Type B pancreatic cell (in vitro differentiated cells): ENCODE results near the gene DCDC1. TPM values are rescaled to one million over a fixed set of nuclear protein-coding genes. Genes with fewer than 3 reads are reported as not detected.

Source experiments
- DNase-seq: peaks from one replicate; pipeline ENCODE4 v3.0.0; 2021; ENCODE audit warnings: mixed read lengths; ENCODE audit not compliant: unreplicated experiment; ENCODE audit errors: extremely low spot score
- H3K27ac Mint-ChIP-seq: 2 replicates; pipeline ENCODE4 v1.8.0; 2021; ENCODE audit warnings: mild to moderate bottlenecking, mixed read lengths
- H3K27me3 Mint-ChIP-seq: 2 replicates; pipeline ENCODE4 v1.8.0; 2021; ENCODE audit warnings: mixed read lengths
- H3K36me3 Mint-ChIP-seq: 2 replicates; pipeline ENCODE4 v1.8.0; 2021; ENCODE audit warnings: mixed read lengths
- H3K4me1 Mint-ChIP-seq: one replicate; pipeline ENCODE4 v1.8.0; 2021; ENCODE audit warnings: mixed read lengths; ENCODE audit not compliant: unreplicated experiment
- H3K4me3 Mint-ChIP-seq: 2 replicates; pipeline ENCODE4 v1.8.0; 2021; ENCODE audit warnings: mild to moderate bottlenecking, mixed read lengths
- H3K9me3 Mint-ChIP-seq: 2 replicates; pipeline ENCODE4 v1.8.0; 2021; ENCODE audit warnings: mixed read lengths
- CTCF ChIP-seq: fragments of 200-600 bp; sonication (generic); conservative IDR thresholded peaks from 2 replicates; pipeline ENCODE4 v1.5.0; 2021; ENCODE audit warnings: antibody characterized with exemption, mild to moderate bottlenecking
- total RNA-seq: library from RNA; stranded (reverse); gene quantifications from 2 replicates; pipeline ENCODE4 v1.2.1, GENCODE V29; 2021; ENCODE audit warnings: low replicate concordance

Gene DCDC1
- total RNA-seq, 1 donor from 2014 or later = 4.8 TPM

GRCh38 chr11:31259797-31260196 is 109.7 kb downstream of the DCDC1 start:
- no peaks in the 10 kb centered on the region for H3K4me1 Mint-ChIP-seq
- TF ChIP-seq CTCF = no peak
- no peak overlapping the region for H3K27ac Mint-ChIP-seq
- no peaks in the 10 kb centered on the region for H3K27me3 Mint-ChIP-seq
- no peaks in the 10 kb centered on the region for H3K36me3 Mint-ChIP-seq
- no peak for DNase-seq
- H3K4me3 Mint-ChIP-seq = no peak overlapping the region
- no peaks in the 10 kb centered on the region for H3K9me3 Mint-ChIP-seq

GRCh38 chr11:31254415-31254814 is 115.1 kb downstream of the DCDC1 start:
- Mint-ChIP-seq H3K9me3 (no peaks in the 10 kb centered on the region), H3K4me1 (no peaks in the 10 kb centered on the region), H3K4me3 (no peak overlapping the region), H3K27ac (no peak overlapping the region), H3K36me3 (no peaks in the 10 kb centered on the region), H3K27me3 (no peaks in the 10 kb centered on the region)
- TF ChIP-seq CTCF = no peak
- no peak for DNase-seq

- TF ChIP-seq CTCF = no peak
- Mint-ChIP-seq H3K36me3 (no peaks in the 10 kb centered on the region), H3K27me3 (no peaks in the 10 kb centered on the region), H3K4me1 (no peaks in the 10 kb centered on the region), H3K27ac (no peak overlapping the region), H3K9me3 (no peaks in the 10 kb centered on the region), H3K4me3 (no peak overlapping the region)
- no peak for DNase-seq
These were observed 120.8 kb downstream of the DCDC1 start for GRCh38 chr11:31248768-31249167.

- Mint-ChIP-seq H3K36me3 (no peaks in the 10 kb centered on the region), H3K27ac (no peak overlapping the region), H3K9me3 (no peaks in the 10 kb centered on the region), H3K4me3 (no peak overlapping the region), H3K4me1 (no peaks in the 10 kb centered on the region), H3K27me3 (no peaks in the 10 kb centered on the region)
- no peak for TF ChIP-seq CTCF
- DNase-seq = no peak
These were observed 122.2 kb downstream of the DCDC1 start for GRCh38 chr11:31247321-31247720.

GRCh38 chr11:31246451-31247165 is 122.9 kb downstream of the DCDC1 start:
- no peaks in the 10 kb centered on the region for H3K36me3 Mint-ChIP-seq
- H3K9me3 Mint-ChIP-seq = no peaks in the 10 kb centered on the region
- no peaks in the 10 kb centered on the region for H3K4me1 Mint-ChIP-seq
- DNase-seq = no peak
- H3K27me3 Mint-ChIP-seq = no peaks in the 10 kb centered on the region
- no peak for TF ChIP-seq CTCF
- no peak overlapping the region for H3K4me3 Mint-ChIP-seq
- no peak overlapping the region for H3K27ac Mint-ChIP-seq

- no peaks in the 10 kb centered on the region for H3K4me1 Mint-ChIP-seq
- H3K27ac Mint-ChIP-seq = no peak overlapping the region
- no peaks in the 10 kb centered on the region for H3K36me3 Mint-ChIP-seq
- H3K4me3 Mint-ChIP-seq = no peak overlapping the region
- no peaks in the 10 kb centered on the region for H3K9me3 Mint-ChIP-seq
- H3K27me3 Mint-ChIP-seq = no peaks in the 10 kb centered on the region
- TF ChIP-seq CTCF = no peak
- no peak for DNase-seq
These were observed 125.8 kb downstream of the DCDC1 start for GRCh38 chr11:31243706-31244105.
